ENCODE data around the gene MON1B. TPM values are rescaled to one million over a fixed set of nuclear protein-coding genes. Genes with fewer than 3 reads are reported as not detected.

The MON1B gene
- total RNA-seq = 30.0 and 57.1 TPM in 2 replicates

- H3K27me3 ChIP-seq (ENCODE audit: control insufficient read depth, insufficient read depth, low read length) = no peaks in the 10 kb centered on the region
- no peaks in the 10 kb centered on the region for H3K36me3 ChIP-seq (ENCODE audit: control insufficient read depth, insufficient read depth, low read length)
- peak within 1 kb of the TSS; percentile 77 for H3K4me3 ChIP-seq (ENCODE audit: low read depth, low read length)
- no peak for TF ChIP-seq CTCF (IDR thresholded peaks at IDR 0.05; ENCODE audit: insufficient read depth, low read length, poor library complexity, severe bottlenecking)
- DNase-seq (ENCODE audit: low read depth) = peak; percentile 95
These were observed at the start of gene MON1B for GRCh38 chr16:77190478-77191258. Gene MON1B, plus strand, starts transcription at chr16:77191190. Its CDS starts 296 bp downstream, at chr16:77191486.

GRCh38 chr16:77143364-77143763, 47.6 kb upstream of the MON1B start:
- H3K4me3 ChIP-seq (ENCODE audit: low read depth, low read length) = no peak overlapping the region
- H3K27me3 ChIP-seq (ENCODE audit: control insufficient read depth, insufficient read depth, low read length) = no peaks in the 10 kb centered on the region
- no peak for TF ChIP-seq CTCF (IDR thresholded peaks at IDR 0.05; ENCODE audit: insufficient read depth, low read length, poor library complexity, severe bottlenecking)
- no peak for DNase-seq (ENCODE audit: low read depth)
- no peaks in the 10 kb centered on the region for H3K36me3 ChIP-seq (ENCODE audit: control insufficient read depth, insufficient read depth, low read length)

- Histone ChIP-seq H3K4me3 (ENCODE audit: low read depth, low read length) (no peak overlapping the region), H3K36me3 (ENCODE audit: control insufficient read depth, insufficient read depth, low read length) (no peaks in the 10 kb centered on the region), H3K27me3 (ENCODE audit: control insufficient read depth, insufficient read depth, low read length) (no peaks in the 10 kb centered on the region)
- TF ChIP-seq CTCF (IDR thresholded peaks at IDR 0.05; ENCODE audit: insufficient read depth, low read length, poor library complexity, severe bottlenecking) = no peak
- DNase-seq (ENCODE audit: low read depth) = no peak
These were observed 42.9 kb upstream of the MON1B start for GRCh38 chr16:77148121-77148520.

- Histone ChIP-seq H3K4me3 (ENCODE audit: low read depth, low read length) (no peak overlapping the region), H3K27me3 (ENCODE audit: control insufficient read depth, insufficient read depth, low read length) (no peaks in the 10 kb centered on the region), H3K36me3 (ENCODE audit: control insufficient read depth, insufficient read depth, low read length) (no peaks in the 10 kb centered on the region)
- no peak for DNase-seq (ENCODE audit: low read depth)
- no peak for TF ChIP-seq CTCF (IDR thresholded peaks at IDR 0.05; ENCODE audit: insufficient read depth, low read length, poor library complexity, severe bottlenecking)
These were observed 33.5 kb upstream of the MON1B start for GRCh38 chr16:77157346-77158058.

GRCh38 chr16:77158293-77158692, 32.7 kb upstream of the MON1B start:
- no peak for DNase-seq (ENCODE audit: low read depth)
- Histone ChIP-seq H3K4me3 (ENCODE audit: low read depth, low read length) (no peak overlapping the region), H3K36me3 (ENCODE audit: control insufficient read depth, insufficient read depth, low read length) (no peaks in the 10 kb centered on the region), H3K27me3 (ENCODE audit: control insufficient read depth, insufficient read depth, low read length) (no peaks in the 10 kb centered on the region)
- TF ChIP-seq CTCF (IDR thresholded peaks at IDR 0.05; ENCODE audit: insufficient read depth, low read length, poor library complexity, severe bottlenecking) = no peak

Data from kidney epithelial cell (primary cell).